SK-N-MC (cell line): ENCODE data around the gene FAM221A.

Experiments
- DNase-seq: peaks from one replicate; pipeline ENCODE4 v3.0.0-alpha.2; 2011; ENCODE audit warnings: low read depth, low spot score
- H3K27ac ChIP-seq: fragments of 200-600 bp; sonication (generic); 2 replicates; pipeline ENCODE4 v1.5.1; 2016; ENCODE audit warnings: mixed run types
- H3K36me3 ChIP-seq: fragments of 200-600 bp; sonication (generic); 2 replicates; pipeline ENCODE4 v1.6.1; 2017; ENCODE audit warnings: antibody characterized with exemption, low read length, mixed read lengths; ENCODE audit not compliant: insufficient read depth
- H3K4me3 ChIP-seq: fragments of 200-600 bp; sonication (generic); 2 replicates; pipeline ENCODE4 v1.5.1; 2016
- H3K9ac ChIP-seq: fragments of 200-600 bp; sonication (generic); 2 replicates; pipeline ENCODE4 v1.8.0; 2017; ENCODE audit warnings: mixed run types, mixed read lengths; ENCODE audit not compliant: insufficient read length
- H3K9me3 ChIP-seq: fragments of 200-600 bp; sonication (generic); 2 replicates; pipeline ENCODE4 v1.6.1; 2017; ENCODE audit warnings: low read depth, mild to moderate bottlenecking, antibody characterized with exemption, low read length, moderate library complexity, mixed read lengths
- EZH2 ChIP-seq: fragments of 200-600 bp; sonication (generic); IDR thresholded peaks from one replicate; pipeline ENCODE4 v1.6.1; 2017; ENCODE audit warnings: antibody characterized with exemption
- FOXP2 ChIP-seq: optimal IDR thresholded peaks from 2 replicates; pipeline ENCODE3; 2011; ENCODE audit warnings: mild to moderate bottlenecking, moderate library complexity; ENCODE audit not compliant: insufficient read depth; ENCODE audit errors: extremely low read length, control extremely low read depth
- POLR2AphosphoS5 ChIP-seq: IDR thresholded peaks from 2 replicates; pipeline ENCODE4 v1.6.1; 2012; ENCODE audit warnings: mild to moderate bottlenecking, low read depth, low read length, borderline replicate concordance

Gene FAM221A

GRCh38 chr7:23743226-23743625, 63.2 kb downstream of the FAM221A start:
- H3K27ac ChIP-seq = no peak overlapping the region
- no peak for DNase-seq
- no peak overlapping the region for H3K9ac ChIP-seq
- no peaks in the 10 kb centered on the region for H3K36me3 ChIP-seq
- no peaks in the 10 kb centered on the region for H3K9me3 ChIP-seq
- TF ChIP-seq FOXP2 (no peak), POLR2AphosphoS5 (no peak), EZH2 (no peak)
- no peak overlapping the region for H3K4me3 ChIP-seq

DNA sequence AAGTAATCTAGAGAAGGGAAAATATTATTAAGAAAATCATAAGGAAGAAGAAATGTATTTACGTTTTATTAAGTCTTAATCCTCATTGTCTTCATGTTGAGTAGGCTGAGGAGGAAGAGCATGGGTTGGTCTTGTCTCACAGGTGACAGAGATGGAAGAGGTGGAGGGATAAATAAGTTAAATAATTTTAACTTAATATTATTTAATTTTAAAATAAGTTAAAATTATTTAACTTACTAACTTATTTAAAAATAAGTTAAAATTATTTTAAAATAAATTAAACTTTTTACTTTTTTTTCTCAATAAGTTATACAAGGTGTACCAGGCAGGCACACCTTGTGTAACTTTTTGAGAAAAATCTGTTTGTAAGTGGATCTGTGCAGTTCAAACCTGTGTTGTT, 66.6 kb downstream of the FAM221A start:
- no peak for TF ChIP-seq FOXP2
- TF ChIP-seq POLR2AphosphoS5 = no peak
- no peak for TF ChIP-seq EZH2
- Histone ChIP-seq H3K27ac (no peak overlapping the region), H3K9me3 (no peaks in the 10 kb centered on the region), H3K9ac (no peak overlapping the region), H3K4me3 (no peak overlapping the region), H3K36me3 (no peaks in the 10 kb centered on the region)
- DNase-seq = no peak

DNA sequence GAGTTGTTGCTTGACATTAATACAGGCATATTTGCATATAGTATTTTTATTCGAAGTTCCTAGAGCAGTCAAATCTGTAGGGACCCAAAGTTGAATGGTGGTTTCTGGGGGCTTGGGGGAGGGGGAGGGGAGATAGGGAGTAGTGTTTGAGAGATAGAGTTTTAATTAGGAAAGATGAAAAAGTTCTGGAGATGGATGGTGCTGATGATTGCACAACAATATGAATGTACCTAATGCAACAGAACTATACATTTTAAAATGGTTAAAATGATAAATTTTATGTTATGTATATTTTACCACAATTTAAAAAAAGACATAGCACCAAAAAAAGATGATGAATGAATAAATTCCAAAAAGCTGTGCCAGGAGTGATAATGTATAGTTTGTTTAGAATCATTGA, 71.9 kb downstream of the FAM221A start:
- TF ChIP-seq EZH2 = no peak
- TF ChIP-seq POLR2AphosphoS5 = no peak
- TF ChIP-seq FOXP2 = no peak
- Histone ChIP-seq H3K27ac (no peak overlapping the region), H3K36me3 (no peaks in the 10 kb centered on the region), H3K4me3 (no peak overlapping the region), H3K9ac (no peak overlapping the region), H3K9me3 (no peaks in the 10 kb centered on the region)
- DNase-seq = no peak
